SK-N-SH (cell line): Measurements from ENCODE around the gene PNP. TPM values are rescaled to one million over a fixed set of nuclear protein-coding genes. Genes with fewer than 3 reads are reported as not detected.

Experiments used
- CTCF ChIA-PET: fragments of 300-600, 350-600 bp; formaldehyde crosslinking; extraction: SDS; loops from one replicate; lab custom pipeline; 2021; lab: Yijun Ruan, JAX
- POLR2A ChIA-PET: fragments of 350-600 bp; sonication (Branson Sonifier 250); formaldehyde crosslinking; extraction: SDS; loops from one replicate; lab custom pipeline; 2020; ENCODE audit warnings: antibody characterized with exemption, inconsistent platforms; lab: Yijun Ruan, JAX
- DNase-seq: peaks from one replicate; pipeline ENCODE4 v3.0.0; 2012
- H2AFZ ChIP-seq: fragments of 200-600 bp; sonication (generic); 2 replicates; pipeline ENCODE4 v1.8.1; 2016; ENCODE audit warnings: antibody characterized with exemption, mild to moderate bottlenecking, low read depth
- H3F3A ChIP-seq: fragments of 200-600 bp; sonication (generic); replicated peaks from 2 replicates; pipeline ENCODE3; 2016; ENCODE audit warnings: antibody characterized with exemption, mild to moderate bottlenecking; ENCODE audit not compliant: insufficient read depth
- H3K27ac ChIP-seq, 2 experiments: fragments of 200-500 bp in 1 of 2; fragments of 200-600 bp in 1 of 2; sonication (Bioruptor generic) in 1 of 2; sonication (generic), shearing (Covaris generic) in 1 of 2; 2 replicates each; pipeline versions ENCODE4 v1.5.1 to v1.6.1; 2014 to 2016; ENCODE audit warnings: low read depth in 2 of 2, inconsistent platforms in 1 of 2, low read length in 1 of 2, mild to moderate bottlenecking in 1 of 2, mixed read lengths in 1 of 2
- H3K27me3 ChIP-seq: fragments of 200-600 bp; sonication (generic), shearing (Covaris generic); 2 replicates; pipeline ENCODE4 v1.6.1; 2016; ENCODE audit warnings: mixed run types; ENCODE audit not compliant: insufficient read depth
- H3K36me3 ChIP-seq, 2 experiments: fragments of 200-500 bp in 1 of 2; fragments of 200-600 bp in 1 of 2; sonication (Bioruptor generic) in 1 of 2; sonication (generic) in 1 of 2; replicated peaks in 1 of 2; 2 replicates each; pipeline versions ENCODE3 to v1.5.1; 2014 to 2016; ENCODE audit warnings: low read length in 1 of 2, mild to moderate bottlenecking in 1 of 2; ENCODE audit not compliant: insufficient read depth in 2 of 2, control insufficient read depth in 1 of 2
- H3K4me1 ChIP-seq, 2 experiments: fragments of 200-500 bp in 1 of 2; fragments of 200-600 bp in 1 of 2; sonication (Bioruptor generic) in 1 of 2; sonication (generic), shearing (Covaris generic) in 1 of 2; 2 replicates each; pipeline versions ENCODE4 v1.5.1 to v1.6.1; 2014 to 2016; ENCODE audit warnings: low read depth in 1 of 2, low read length in 1 of 2, mixed run types in 1 of 2; ENCODE audit not compliant: insufficient read depth in 2 of 2, control insufficient read depth in 1 of 2
- H3K4me2 ChIP-seq: fragments of 200-600 bp; sonication (generic), shearing (Covaris generic); 2 replicates; pipeline ENCODE4 v1.6.1; 2017; ENCODE audit warnings: mixed run types
- H3K4me3 ChIP-seq, 2 experiments: fragments of 200-500 bp in 1 of 2; fragments of 200-600 bp in 1 of 2; sonication (Bioruptor generic) in 1 of 2; sonication (generic), shearing (Covaris generic) in 1 of 2; 2 replicates each; pipeline versions ENCODE4 v1.5.1 to v1.8.1; 2014 to 2016; ENCODE audit warnings: low read depth in 2 of 2, inconsistent platforms in 1 of 2, low read length in 1 of 2, mild to moderate bottlenecking in 1 of 2, mixed read lengths in 1 of 2, moderate library complexity in 1 of 2
- H3K79me2 ChIP-seq: fragments of 200-600 bp; sonication (generic); 2 replicates; pipeline ENCODE4 v1.8.1; 2017; ENCODE audit warnings: mild to moderate bottlenecking; ENCODE audit not compliant: insufficient read depth
- H3K9ac ChIP-seq: fragments of 200-600 bp; sonication (generic); 2 replicates; pipeline ENCODE4 v1.6.1; 2017; ENCODE audit warnings: mixed run types
- H3K9me2 ChIP-seq: fragments of 200-600 bp; sonication (generic); 2 replicates; pipeline ENCODE4 v1.6.1; 2017; ENCODE audit warnings: mixed run types
- H3K9me3 ChIP-seq: fragments of 200-600 bp; sonication (generic); 2 replicates; pipeline ENCODE4 v1.6.1; 2017; ENCODE audit warnings: mixed run types, mild to moderate bottlenecking, moderate library complexity
- H4K20me1 ChIP-seq: fragments of 200-600 bp; sonication (generic); 2 replicates; pipeline ENCODE4 v1.6.1; 2017; ENCODE audit warnings: mild to moderate bottlenecking, mixed run types; ENCODE audit not compliant: insufficient read depth
- CHD2 ChIP-seq: fragments of 150-350 bp; IDR thresholded peaks from 2 replicates; pipeline ENCODE4 v1.6.1; 2018; ENCODE audit warnings: low read length; ENCODE audit not compliant: partially characterized antibody
- EP300 ChIP-seq, 2 experiments: IDR thresholded peaks; 2 replicates each; pipeline versions ENCODE4 v1.4.0 to v1.6.1; 2012; ENCODE audit warnings: borderline replicate concordance in 1 of 2, low read depth in 1 of 2, low read length in 1 of 2
- FOSL2 ChIP-seq: IDR thresholded peaks from 2 replicates; pipeline ENCODE4 v1.4.0; 2012; ENCODE audit warnings: low read depth, mild to moderate bottlenecking, moderate library complexity, borderline replicate concordance
- FOXJ3 ChIP-seq: sonication (generic); formaldehyde crosslinking; IDR thresholded peaks from 2 replicates; pipeline ENCODE4 v1.5.1; 2020; ENCODE audit warnings: mild to moderate bottlenecking, missing genetic modification reagents
- FOXM1 ChIP-seq: IDR thresholded peaks from 2 replicates; pipeline ENCODE4 v1.4.0; 2012; ENCODE audit warnings: low read depth, mild to moderate bottlenecking
- MAX ChIP-seq: IDR thresholded peaks from 2 replicates; pipeline ENCODE4 v1.4.0; 2012; ENCODE audit warnings: low read depth
- MEF2A ChIP-seq: IDR thresholded peaks from 2 replicates; pipeline ENCODE4 v1.4.0; 2012; ENCODE audit warnings: low read depth, borderline replicate concordance
- MXI1 ChIP-seq: IDR thresholded peaks from 2 replicates; pipeline ENCODE4 v1.6.1; 2012; ENCODE audit warnings: mild to moderate bottlenecking, low read depth, low read length, improper control_type of control experiment
- PBX3 ChIP-seq: IDR thresholded peaks from 2 replicates; pipeline ENCODE4; 2012
- RCOR1 ChIP-seq: fragments of 150-350 bp; IDR thresholded peaks from 2 replicates; pipeline ENCODE4 v1.6.1; 2017; ENCODE audit warnings: antibody characterized with exemption, low read length
- REST ChIP-seq: IDR thresholded peaks from 2 replicates; pipeline ENCODE4 v1.6.1; 2012; ENCODE audit warnings: mild to moderate bottlenecking, low read depth, low read length, moderate library complexity
- SIN3A ChIP-seq: IDR thresholded peaks from 2 replicates; pipeline ENCODE4 v1.6.1; 2012; ENCODE audit warnings: low read depth, mild to moderate bottlenecking, low read length, moderate library complexity, borderline replicate concordance
- TCF12 ChIP-seq: IDR thresholded peaks from 2 replicates; pipeline ENCODE4 v1.4.0; 2012
- TEAD4 ChIP-seq: IDR thresholded peaks from 2 replicates; pipeline ENCODE4 v1.4.0; 2012; ENCODE audit warnings: mild to moderate bottlenecking, borderline replicate concordance; ENCODE audit not compliant: insufficient read depth
- USF1 ChIP-seq: IDR thresholded peaks from 2 replicates; pipeline ENCODE4 v1.4.0; 2012; ENCODE audit warnings: low read depth, borderline replicate concordance
- USF2 ChIP-seq: fragments of 150-350 bp; IDR thresholded peaks from 2 replicates; pipeline ENCODE4 v1.6.1; 2017; ENCODE audit warnings: antibody characterized with exemption, low read length, low read depth, borderline replicate concordance
- ZBTB33 ChIP-seq: IDR thresholded peaks from 2 replicates; pipeline ENCODE4 v1.4.0; 2012; ENCODE audit warnings: low read depth, borderline replicate concordance
- WGBS: methylation state at CpG from one replicate; pipeline ENCODE4 v1.1.6; 2017; ENCODE audit warnings: low lambda C conversion rate; 5-methylcytosine and 5-hydroxymethylcytosine counted together
- polyA plus RNA-seq, 3 experiments: library from polyadenylated mRNA; depleted of rRNA; stranded (reverse); fragments of >200 nt; gene quantifications; 2 replicates each; pipeline ENCODE4 v1.2.3, GENCODE V29; 2012

PNP gene
- polyA plus RNA-seq, 1 of the 3 experiments (the other 2 are of a cell fraction), result 29.8 TPM

GRCh38 chr14:20438664-20439063, 30.5 kb upstream of the PNP start (continued):
- no peak for TF ChIP-seq REST
- no peak for TF ChIP-seq CHD2

- Histone ChIP-seq H3K79me2 (no peaks in the 10 kb centered on the region), H3K36me3 (peaks cover 0 to 4% of the 10 kb centered on the region in 2 experiments), H3K4me2 (no peak overlapping the region), H3K4me1 (no peaks in the 10 kb centered on the region), H3K9ac (no peak overlapping the region), H3K27me3 (no peaks in the 10 kb centered on the region; the same call in 1 of the 2 replicates), H3K9me2 (no peaks in the 10 kb centered on the region), H3K27ac (no peak overlapping the region), H3F3A (no peaks in the 10 kb centered on the region), H2AFZ (no peak overlapping the region), H4K20me1 (no peaks in the 10 kb centered on the region), H3K9me3 (no peaks in the 10 kb centered on the region), H3K4me3 (no peak overlapping the region)
- 79% methylated on average over 5 of the region's 5 CpGs for WGBS
- TF ChIP-seq PBX3, result no peak
- CTCF ChIA-PET, result interaction anchor here (1.3 kb wide), 1 partner anchor 91 kb away, joined by 4 read pairs; no protein-coding TSS in a partner anchor
- DNase-seq, result no peak
- POLR2A ChIA-PET, result no interaction called here
These were observed 28.7 kb upstream of the PNP start for GRCh38 chr14:20440465-20440864.

- 95% methylated on average over 5 of the region's 5 CpGs for WGBS
- Histone ChIP-seq H3K4me1 (no peaks in the 10 kb centered on the region), H3K27me3 (no peaks in the 10 kb centered on the region; the same call in 1 of the 2 replicates), H4K20me1 (no peaks in the 10 kb centered on the region), H3K9me3 (no peaks in the 10 kb centered on the region), H3K4me2 (no peak overlapping the region), H3K36me3 (peaks cover 2 to 8% of the 10 kb centered on the region in 2 experiments), H2AFZ (no peak overlapping the region), H3K9me2 (no peaks in the 10 kb centered on the region), H3K9ac (no peak overlapping the region), H3K79me2 (no peaks in the 10 kb centered on the region), H3K27ac (no peak overlapping the region), H3F3A (no peaks in the 10 kb centered on the region), H3K4me3 (no peak overlapping the region)
- CTCF ChIA-PET, result interaction anchor here (1.3 kb wide), 1 partner anchor 90 kb away, joined by 4 read pairs; no protein-coding TSS in a partner anchor
- POLR2A ChIA-PET, result no interaction called here
- DNase-seq, result no peak
- TF ChIP-seq SIN3A (no peak), FOSL2 (no peak), CHD2 (no peak), FOXJ3 (CRISPR knock-in tag) (no peak), EP300 (IDR thresholded peaks at IDR 0.05; ENCODE audit: borderline replicate concordance in 1 of 2, low read depth in 1 of 2, low read length in 1 of 2) (no peak), MEF2A (no peak), MAX (no peak), TCF12 (no peak), USF2 (no peak), ZBTB33 (no peak), USF1 (no peak), MXI1 (no peak), FOXM1 (no peak), TEAD4 (no peak), RCOR1 (no peak)
These were observed 28.3 kb upstream of the PNP start for GRCh38 chr14:20440882-20441281.
